Breast epithelium (tissue), 4 donors: Measurements from ENCODE around the gene GTF2IRD1. TPM values are rescaled to one million over a fixed set of nuclear protein-coding genes. Genes with fewer than 3 reads are reported as not detected.
A peak's percentile ranks its signal among the peaks of the same experiment; 100 is the strongest.

ENCODE experiments used
- DNase-seq, 2 donors: peaks; one replicate each; pipeline ENCODE4 v3.0.0-alpha.2; 2019; ENCODE audit warnings: low spot score in 2 of 2
- H3K27ac ChIP-seq, 2 donors: fragments of 200-600 bp; sonication (generic) in 1 of 2; one replicate each; pipeline ENCODE4 v1.5.1; 2016 to 2019; ENCODE audit warnings: mild to moderate bottlenecking in 1 of 2
- H3K27me3 ChIP-seq, 2 donors: fragments of 200-600 bp; sonication (generic) in 1 of 2; one replicate each; pipeline versions ENCODE4 v1.5.1 to v1.6.0; 2017 to 2019; ENCODE audit warnings: control low read depth in 1 of 2, mild to moderate bottlenecking in 1 of 2
- H3K36me3 ChIP-seq: fragments of 200-600 bp; one replicate; pipeline ENCODE4 v1.5.1; 2019
- H3K4me1 ChIP-seq, 2 donors: fragments of 200-600 bp; sonication (generic); one replicate each; pipeline ENCODE4 v1.5.1; 2016 to 2019; ENCODE audit warnings: control low read depth in 1 of 2
- H3K4me3 ChIP-seq, 3 donors: fragments of 200-600 bp; sonication (generic); 1 replicate in 2 of 3; 2 replicates in 1 of 3; pipeline ENCODE4 v1.5.1; 2016 to 2019; ENCODE audit warnings: mild to moderate bottlenecking in 3 of 3, moderate library complexity in 2 of 3
- H3K9me3 ChIP-seq, 2 donors: fragments of 200-600 bp; sonication (generic) in 1 of 2; one replicate each; pipeline ENCODE4 v1.5.1; 2016 to 2019; ENCODE audit warnings: control low read depth in 1 of 2
- POLR2A ChIP-seq: fragments of 450-650 bp; IDR thresholded peaks from one replicate; pipeline ENCODE4 v1.6.1; 2016; ENCODE audit warnings: antibody characterized with exemption, mild to moderate bottlenecking, moderate library complexity
- POLR2AphosphoS5 ChIP-seq, 3 donors: sonication (generic); formaldehyde crosslinking; IDR thresholded peaks; one replicate each; pipeline ENCODE4 v1.6.1; 2017; ENCODE audit warnings: antibody characterized with exemption in 3 of 3
- intact Hi-C: fragments of 100-400 bp; cut with DNase I; formaldehyde crosslinking; loops from one replicate; pipeline ENCODE4 v1.15.1; 2023; ENCODE audit warnings: low total_unique reads
- total RNA-seq, 3 donors: library from RNA; depleted of rRNA; stranded (reverse); fragments of >200 nt; gene quantifications; one replicate each; pipeline ENCODE4 v1.1.0, GENCODE V29; 2016
- TF ChIP-seq, protein P1 (sequence below), 3 donors: fragments of 450-650 bp; IDR thresholded peaks; one replicate each; pipeline ENCODE4 v1.5.1; 2016 to 2017; ENCODE audit warnings: antibody characterized with exemption in 3 of 3, mild to moderate bottlenecking in 3 of 3, moderate library complexity in 3 of 3

Gene GTF2IRD1
- total RNA-seq, 3 donors from 2014 or later = 11.0 to 18.7 (median 12.5) TPM

- H3K27ac ChIP-seq = peak overlapping the region in 1 of 2 donors; percentile 4
- intact Hi-C loops = no loop called here
Observed at GRCh38 chr7:74461970-74462706, 8.4 kb downstream of the GTF2IRD1 start.

GRCh38 chr7:74462707-74463100 lies 9.0 kb downstream of the GTF2IRD1 start:
- no peak for TF ChIP-seq POLR2AphosphoS5 (IDR thresholded peaks at IDR 0.05)
- no peak for TF ChIP-seq POLR2A
- TF ChIP-seq, protein P1, sequence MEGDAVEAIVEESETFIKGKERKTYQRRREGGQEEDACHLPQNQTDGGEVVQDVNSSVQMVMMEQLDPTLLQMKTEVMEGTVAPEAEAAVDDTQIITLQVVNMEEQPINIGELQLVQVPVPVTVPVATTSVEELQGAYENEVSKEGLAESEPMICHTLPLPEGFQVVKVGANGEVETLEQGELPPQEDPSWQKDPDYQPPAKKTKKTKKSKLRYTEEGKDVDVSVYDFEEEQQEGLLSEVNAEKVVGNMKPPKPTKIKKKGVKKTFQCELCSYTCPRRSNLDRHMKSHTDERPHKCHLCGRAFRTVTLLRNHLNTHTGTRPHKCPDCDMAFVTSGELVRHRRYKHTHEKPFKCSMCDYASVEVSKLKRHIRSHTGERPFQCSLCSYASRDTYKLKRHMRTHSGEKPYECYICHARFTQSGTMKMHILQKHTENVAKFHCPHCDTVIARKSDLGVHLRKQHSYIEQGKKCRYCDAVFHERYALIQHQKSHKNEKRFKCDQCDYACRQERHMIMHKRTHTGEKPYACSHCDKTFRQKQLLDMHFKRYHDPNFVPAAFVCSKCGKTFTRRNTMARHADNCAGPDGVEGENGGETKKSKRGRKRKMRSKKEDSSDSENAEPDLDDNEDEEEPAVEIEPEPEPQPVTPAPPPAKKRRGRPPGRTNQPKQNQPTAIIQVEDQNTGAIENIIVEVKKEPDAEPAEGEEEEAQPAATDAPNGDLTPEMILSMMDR (IDR thresholded peaks at IDR 0.05) = no peak
- H3K36me3 ChIP-seq = no peaks in the 10 kb centered on the region
- H3K9me3 ChIP-seq = no peaks in the 10 kb centered on the region
- no peaks in the 10 kb centered on the region for H3K4me1 ChIP-seq
- H3K4me3 ChIP-seq = no peak overlapping the region
- no peak for DNase-seq
- no peaks in the 10 kb centered on the region for H3K27me3 ChIP-seq
- intact Hi-C loops = no loop called here
- peak overlapping the region in 1 of 2 donors; percentile 4 for H3K27ac ChIP-seq

More at GRCh38 chr7:74461970-74462706, 8.4 kb downstream of the GTF2IRD1 start:
- no peak for DNase-seq
- H3K36me3 ChIP-seq = no peaks in the 10 kb centered on the region
- TF ChIP-seq POLR2AphosphoS5 (IDR thresholded peaks at IDR 0.05) = no peak
- no peak for TF ChIP-seq POLR2A
- TF ChIP-seq, protein P1 (IDR thresholded peaks at IDR 0.05) = no peak
- H3K27me3 ChIP-seq = no peaks in the 10 kb centered on the region
- no peaks in the 10 kb centered on the region for H3K4me1 ChIP-seq
- no peak overlapping the region for H3K4me3 ChIP-seq
- no peaks in the 10 kb centered on the region for H3K9me3 ChIP-seq

GRCh38 chr7:74464931-74465886 lies 11.5 kb downstream of the GTF2IRD1 start:
- intact Hi-C loops = no loop called here
- Histone ChIP-seq H3K27me3 (no peaks in the 10 kb centered on the region), H3K27ac (peak overlapping the region; percentile 77 to 80), H3K9me3 (no peaks in the 10 kb centered on the region), H3K4me3 (no peak overlapping the region), H3K4me1 (no peaks in the 10 kb centered on the region), H3K36me3 (no peaks in the 10 kb centered on the region)
- peak; percentile 59 to 81 for DNase-seq
- TF ChIP-seq POLR2A (no peak), POLR2AphosphoS5 (IDR thresholded peaks at IDR 0.05) (no peak)
- TF ChIP-seq, protein P1 (IDR thresholded peaks at IDR 0.05) = no peak

GRCh38 chr7:74466196-74466813 lies 12.6 kb downstream of the GTF2IRD1 start:
- DNase-seq = no peak
- TF ChIP-seq, protein P1 (IDR thresholded peaks at IDR 0.05) = no peak
- TF ChIP-seq POLR2AphosphoS5 (IDR thresholded peaks at IDR 0.05) (no peak), POLR2A (no peak)
- no peaks in the 10 kb centered on the region for H3K9me3 ChIP-seq
- no peak overlapping the region for H3K4me3 ChIP-seq
- no peaks in the 10 kb centered on the region for H3K27me3 ChIP-seq
- H3K36me3 ChIP-seq = no peaks in the 10 kb centered on the region
- peak overlapping the region; percentile 77 to 80 for H3K27ac ChIP-seq
- intact Hi-C loops = no loop called here
- no peaks in the 10 kb centered on the region for H3K4me1 ChIP-seq
